Renal cortical epithelial cell (primary cell): ENCODE results near the gene HPCAL1. TPM values are rescaled to one million over a fixed set of nuclear protein-coding genes. Genes with fewer than 3 reads are reported as not detected.

Source experiments
- DNase-seq: peaks from one replicate; pipeline ENCODE4 v3.0.0-alpha.2; 2011; ENCODE audit warnings: low read depth
- total RNA-seq: library from RNA; depleted of rRNA; stranded (reverse); fragments of >200 nt; gene quantifications from 2 replicates; pipeline ENCODE4 v1.2.3, GENCODE V29; 2014

HPCAL1 gene
- total RNA-seq, 1 donor from 2014 or later = 90.2 TPM

DNA sequence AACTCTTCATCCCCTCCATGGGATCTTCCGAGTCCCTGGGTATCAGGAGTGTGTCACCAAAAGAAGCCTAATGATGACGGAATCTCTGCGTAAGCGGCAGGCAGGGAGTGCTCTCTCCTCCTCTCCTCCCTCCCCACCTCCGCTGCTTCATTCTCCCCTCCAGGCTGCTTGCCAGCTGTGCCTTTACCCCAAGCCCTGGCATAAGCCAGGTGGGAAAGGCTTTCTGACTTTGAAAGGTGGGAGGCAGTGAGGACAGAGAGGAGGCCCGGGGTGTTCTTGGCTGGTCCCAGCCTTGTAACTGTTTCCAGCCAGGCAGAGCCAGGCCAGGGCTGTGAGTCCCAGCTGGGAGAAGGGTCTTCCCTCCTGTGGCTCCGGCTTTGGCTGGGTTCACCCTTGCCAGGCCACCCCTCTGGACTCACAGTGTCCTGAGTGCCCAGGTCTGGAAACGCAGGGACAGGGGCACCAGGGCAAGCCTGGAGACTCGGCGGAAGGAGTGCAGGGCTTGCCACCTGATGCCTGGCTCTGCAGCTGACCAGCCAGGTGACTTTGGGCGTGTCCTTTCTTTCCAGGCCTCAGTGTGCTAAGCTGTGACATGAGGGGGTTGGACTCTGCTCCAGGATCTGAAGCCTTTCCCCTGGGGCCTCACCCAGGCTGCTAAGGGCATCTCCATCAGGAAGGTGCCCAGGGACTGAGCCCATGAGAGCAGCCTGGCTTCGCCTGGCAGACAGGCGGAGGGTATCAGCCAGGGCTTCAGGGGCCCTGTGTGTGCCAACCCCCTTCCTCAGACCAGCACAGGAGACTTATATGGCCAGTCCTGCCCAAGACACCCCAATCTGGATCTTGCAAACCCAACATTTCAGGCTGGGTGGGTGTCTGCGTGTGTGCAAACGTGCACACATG is 32.7 kb upstream of the HPCAL1 start:
- no peak for DNase-seq

DNA sequence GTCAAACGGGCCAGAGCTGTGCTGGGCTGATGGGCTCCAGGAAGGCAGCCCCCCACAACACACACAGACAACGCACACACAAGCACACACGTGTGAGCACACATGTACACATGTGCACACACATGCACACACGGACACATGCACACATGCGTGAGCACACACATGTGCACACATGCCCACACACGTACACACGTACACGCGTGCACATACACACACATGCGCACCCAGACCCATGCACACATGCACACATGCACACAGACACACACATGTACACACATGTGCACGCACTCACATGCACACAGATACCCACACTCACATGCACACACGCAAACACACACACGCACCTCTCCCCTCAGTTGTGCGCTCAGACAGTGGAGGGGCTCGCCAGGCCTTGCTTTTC is 31.2 kb upstream of the HPCAL1 start:
- DNase-seq = no peak

DNA sequence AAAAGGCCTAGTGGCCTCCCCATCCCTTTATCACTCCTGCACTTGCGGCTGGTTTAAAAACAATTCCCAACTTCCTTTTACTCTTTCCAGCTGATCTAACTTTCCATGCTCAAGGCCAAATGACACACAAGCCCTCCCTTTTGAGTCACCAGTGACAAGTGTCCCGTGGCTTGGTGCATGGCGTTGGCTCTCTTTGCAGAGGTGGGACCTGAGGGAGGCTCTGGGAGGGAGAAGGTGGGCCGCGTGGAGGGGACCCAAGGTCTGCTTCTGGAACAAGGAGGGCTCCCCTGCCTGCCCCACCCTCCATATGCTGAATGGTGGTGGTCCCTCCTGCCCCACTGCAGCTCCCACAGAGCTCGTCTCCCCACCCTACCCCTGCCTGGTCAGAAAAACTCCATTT is 30.8 kb upstream of the HPCAL1 start:
- DNase-seq = no peak

DNA sequence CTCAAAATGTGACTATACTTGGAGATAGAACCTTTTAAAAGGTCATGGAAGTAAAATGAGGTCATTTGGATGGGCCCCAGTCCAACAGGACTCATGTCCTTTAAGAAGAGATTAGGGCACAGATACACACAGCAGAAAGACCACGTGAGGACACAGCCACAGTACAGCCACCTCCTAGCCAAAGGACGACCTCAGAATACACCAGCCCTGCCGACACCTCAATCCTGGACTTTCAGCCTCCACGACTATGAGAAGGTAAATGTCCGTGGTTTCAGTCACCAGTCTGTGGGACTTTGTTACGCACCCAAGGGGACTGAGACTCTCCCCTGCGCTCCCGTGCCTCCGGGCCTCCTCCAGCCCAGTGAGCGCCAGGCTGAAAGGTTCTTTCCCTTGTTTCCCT is 30.2 kb upstream of the HPCAL1 start:
- DNase-seq = no peak

DNA sequence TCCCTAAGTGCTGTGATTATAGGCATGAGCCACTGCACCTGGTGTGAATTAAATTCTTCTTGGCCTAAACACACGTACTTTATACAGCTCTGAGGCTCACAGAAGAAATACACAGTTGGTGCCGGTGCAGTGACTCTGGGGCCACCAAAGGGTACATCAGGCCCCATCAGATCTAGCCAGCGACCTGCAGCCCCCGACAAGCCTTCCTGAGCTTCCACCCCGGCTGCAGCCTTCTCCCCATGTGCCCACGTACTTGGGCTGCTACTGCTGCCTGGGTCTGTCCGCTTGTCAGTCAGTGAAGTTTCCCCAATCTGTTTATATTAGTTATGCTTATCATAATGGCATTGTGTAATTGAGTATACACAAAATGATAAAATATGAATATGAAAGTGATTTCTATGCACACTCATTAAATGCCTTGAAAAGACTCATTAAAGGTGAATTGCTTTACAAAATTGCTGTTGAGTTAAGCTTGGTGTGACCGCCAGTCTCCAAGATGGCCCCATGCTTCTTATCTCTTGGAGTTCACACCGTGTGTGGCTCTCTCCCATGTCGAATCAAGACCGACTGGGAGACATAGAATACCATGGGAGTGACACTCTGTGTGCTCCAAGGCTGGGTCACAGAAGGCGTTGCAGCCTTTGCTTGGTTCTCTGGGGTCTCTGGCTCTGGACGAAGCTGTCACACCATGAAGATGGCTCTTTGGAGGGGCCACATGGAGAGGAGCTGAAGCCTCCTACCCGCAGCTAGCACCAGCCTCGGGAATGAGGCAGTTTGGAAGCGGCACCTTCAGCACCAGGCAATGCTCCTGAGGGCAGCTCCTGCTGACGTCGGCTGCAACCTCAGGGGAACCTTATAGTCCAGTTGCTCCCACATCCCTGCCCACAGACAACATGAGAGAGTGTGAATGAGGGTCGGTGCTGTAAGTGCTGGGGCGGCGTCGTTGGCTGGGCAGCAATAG is 29.2 kb upstream of the HPCAL1 start:
- DNase-seq = no peak

DNA sequence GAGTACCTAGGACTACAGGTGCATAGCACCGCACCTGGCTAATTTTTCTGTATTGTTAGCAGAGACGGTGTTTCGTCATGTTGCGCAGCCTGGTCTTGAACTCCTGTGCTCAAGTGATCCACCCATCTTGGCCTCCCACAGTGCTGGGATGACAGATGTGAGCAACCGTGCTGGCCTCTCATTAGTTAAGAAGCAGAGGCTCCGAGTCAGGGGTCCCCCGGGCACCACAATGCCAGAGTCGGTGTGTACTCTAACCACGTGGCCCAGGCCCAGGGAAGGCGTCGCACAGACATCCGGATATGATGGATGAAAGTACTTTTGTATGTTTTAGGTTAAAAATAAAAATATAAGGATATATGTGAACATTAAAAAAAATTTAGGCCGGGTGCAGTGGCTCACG is 28.3 kb upstream of the HPCAL1 start:
- no peak for DNase-seq

DNA sequence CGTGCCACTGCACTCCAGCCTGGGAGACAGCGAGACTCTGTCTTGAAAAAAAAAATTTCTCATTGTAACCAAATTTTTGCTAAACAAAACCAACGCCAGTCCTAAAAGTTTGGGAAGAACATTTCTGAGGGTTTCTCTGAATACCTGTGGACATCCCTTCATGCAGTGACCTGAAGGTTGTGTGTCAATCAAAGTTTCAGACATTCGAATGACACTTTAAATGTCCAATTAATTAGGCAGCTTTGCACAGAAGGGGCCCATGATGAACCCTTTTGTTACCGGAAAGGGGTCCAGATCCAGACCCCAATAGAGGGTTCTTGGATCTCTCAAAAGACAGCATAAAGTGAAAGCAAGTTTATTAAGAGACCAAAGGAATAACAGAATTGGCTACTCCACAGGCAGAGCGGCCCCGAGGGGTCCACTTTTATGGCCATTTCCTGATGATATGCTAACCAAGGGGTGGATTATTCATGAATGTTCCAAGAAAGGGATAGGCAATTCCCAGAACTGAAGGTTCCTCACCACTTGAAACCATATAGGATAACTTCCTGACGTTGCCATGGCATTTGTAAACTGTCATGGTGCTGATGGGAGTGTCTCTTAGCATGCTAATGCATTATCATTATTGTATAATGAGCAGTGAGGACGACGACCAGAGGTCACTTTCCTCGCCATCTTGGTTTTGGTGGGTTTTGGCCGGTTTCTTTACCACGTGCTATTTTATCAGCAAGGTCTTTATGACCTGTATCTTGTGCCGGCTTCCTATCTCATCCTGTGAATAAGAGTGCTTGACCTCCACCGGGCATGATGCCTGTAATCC is 27.5 kb upstream of the HPCAL1 start:
- DNase-seq = no peak

DNA sequence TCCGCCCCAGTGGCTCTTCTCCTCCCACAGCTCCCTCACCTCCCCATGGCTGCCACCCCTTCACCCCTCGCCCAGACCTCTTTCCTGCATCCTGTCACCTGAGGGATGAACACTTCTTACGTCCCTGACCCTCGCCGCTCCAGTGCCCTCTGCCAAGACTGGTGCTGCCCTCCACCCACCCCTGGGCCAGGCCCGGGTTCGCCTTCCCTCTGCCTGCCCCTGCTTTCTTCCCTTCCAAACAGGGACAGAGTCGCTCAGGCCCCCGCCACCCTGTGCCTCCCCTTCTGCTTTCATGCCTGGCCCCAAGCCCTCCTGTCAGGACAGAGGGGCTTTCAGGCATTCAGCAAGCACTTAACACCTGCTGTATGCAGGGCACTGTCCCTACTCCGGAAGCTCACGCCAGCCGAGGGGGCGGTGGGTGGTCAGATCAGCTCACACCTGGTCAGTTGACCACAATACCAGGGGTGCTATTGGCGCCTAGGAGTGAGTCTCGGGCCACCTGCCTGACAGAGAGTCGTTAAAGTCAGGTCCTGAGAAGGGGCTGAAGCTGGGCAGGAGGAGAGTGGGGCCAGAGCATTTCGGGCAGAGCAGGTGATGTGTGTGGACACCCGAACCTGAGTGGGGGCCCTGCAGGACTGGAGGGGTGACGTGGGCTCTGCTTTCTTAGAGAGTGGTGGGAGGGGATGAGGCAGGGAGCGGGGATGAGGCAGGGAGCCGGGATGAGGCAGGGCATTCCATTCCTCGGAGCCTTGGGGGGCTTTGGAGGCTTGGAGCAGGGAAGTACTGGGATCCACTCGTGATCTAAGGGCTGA is 26.0 kb upstream of the HPCAL1 start:
- DNase-seq = no peak

DNA sequence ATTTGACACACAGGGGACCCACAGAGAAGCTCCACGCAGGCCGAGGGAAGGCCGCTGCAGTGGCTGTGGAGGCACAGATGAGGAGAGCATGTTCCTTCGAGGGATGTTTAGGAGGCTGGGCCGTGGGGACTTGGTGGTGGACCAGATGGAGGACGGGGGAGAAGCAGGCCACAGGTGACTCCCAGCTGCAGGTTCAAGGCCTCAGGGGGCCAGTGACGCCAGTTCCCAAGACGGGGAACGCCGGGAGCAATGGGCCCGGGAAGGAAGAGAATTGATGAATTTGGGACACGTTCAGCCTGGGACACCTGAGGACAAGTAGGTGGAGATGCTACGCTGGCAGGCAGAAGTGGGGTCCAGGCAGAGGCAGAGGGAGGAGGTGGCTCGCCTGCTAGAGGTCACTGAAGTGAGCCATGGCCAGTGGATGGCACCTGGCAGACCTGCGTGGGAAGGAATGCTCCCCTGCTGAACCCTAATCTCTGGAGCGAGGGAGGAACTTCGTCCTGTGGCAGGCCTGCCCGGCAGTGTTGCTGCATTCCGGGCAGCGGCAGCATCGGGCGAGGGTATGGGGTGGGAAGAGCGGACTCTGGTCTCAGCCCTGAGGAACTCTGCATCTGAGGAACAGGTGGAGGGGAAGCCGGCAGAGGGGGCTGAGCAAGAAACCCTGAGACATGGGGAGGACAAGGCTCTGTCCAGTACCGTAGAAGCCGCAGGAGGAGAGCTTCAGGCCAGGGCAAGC is 25.2 kb upstream of the HPCAL1 start:
- peak; percentile 70 for DNase-seq

DNA sequence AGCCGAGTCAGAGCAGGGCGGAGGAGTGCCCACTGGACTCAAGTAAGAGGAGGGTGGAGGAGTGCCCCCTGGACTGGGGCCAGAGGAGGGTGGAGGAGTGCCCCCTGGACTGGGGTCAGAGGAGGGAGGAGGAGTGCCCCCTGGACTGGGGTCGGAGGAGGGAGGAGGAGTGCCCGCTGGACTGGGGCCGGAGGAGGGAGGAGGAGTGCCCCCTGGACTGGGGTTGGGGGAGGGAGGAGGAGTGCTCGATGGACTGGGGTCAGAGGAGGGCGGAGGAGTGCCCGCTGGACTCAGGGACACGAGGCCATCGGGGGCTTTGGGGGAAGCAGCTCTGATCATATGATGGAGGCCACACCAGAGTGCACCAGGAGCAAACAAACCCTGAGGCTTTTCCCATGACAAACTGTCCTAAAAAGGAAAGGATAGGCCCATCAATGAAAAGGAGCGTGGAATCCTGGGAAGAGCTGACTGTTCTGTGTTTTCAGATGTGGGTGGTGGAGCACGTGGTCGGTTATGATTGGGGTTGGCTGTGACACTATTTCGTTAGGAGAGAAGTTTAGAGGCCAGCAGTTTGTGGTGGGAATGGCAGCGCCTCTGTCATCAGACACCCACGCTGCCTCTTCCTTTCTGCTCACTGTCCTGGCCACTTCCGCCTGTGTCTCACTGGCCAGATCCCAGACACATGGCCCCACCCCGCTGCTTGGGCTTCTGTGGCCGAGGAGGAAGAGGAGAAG is 24.5 kb upstream of the HPCAL1 start:
- DNase-seq = peak; percentile 95

DNA sequence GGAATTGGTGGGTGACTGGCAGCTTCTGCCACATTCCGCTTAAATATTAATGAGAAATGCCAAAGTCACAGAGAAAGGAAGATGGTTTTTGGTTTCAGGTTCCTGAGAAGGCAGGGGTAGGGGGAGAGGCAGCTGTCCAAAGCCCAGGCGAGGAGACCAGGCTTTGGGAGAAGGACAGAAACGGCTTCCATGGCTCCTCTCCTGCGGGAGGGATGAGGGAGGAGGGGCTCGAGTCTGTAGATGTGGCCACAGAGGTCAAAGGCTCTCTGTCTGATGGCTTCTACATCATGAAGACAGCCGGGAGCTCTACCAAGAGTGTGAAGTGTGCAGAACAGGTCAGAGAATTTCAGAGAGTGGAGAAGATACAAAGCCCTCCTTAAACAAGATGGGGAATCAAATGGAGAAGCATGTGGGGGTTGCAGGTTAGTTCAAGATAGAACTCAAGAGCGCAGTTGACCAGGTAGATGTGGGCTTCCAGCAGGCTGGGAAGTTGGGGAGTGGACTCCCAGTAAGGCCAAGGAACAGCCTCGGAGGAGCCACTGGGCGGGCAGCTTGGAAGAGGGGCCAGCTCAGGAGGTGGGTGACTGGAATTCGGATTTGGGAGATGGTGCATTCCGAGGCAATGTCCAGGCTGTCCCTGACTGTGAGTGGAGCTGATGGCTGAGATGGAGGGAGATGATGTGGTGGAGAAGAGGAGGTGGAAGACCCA is 23.8 kb upstream of the HPCAL1 start:
- no peak for DNase-seq

DNA sequence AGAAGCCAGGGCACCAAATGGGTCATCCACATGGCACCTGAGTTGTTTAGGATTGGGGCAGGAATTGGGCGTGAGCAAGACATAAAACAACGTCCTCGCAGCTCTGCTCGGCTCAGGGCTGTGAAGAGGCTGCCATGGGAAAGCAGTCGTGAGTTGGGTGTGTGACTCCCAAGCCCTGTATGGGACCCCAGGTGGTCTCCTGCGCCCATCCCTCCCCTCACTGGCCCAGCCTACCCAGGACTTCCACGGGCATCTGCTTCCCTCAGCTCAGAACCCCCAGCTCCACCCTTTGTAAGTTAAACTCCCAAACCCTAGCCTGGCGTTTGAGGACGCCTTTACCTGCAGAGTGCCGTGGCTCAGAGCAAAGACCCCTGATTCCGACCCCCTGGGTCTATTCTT is 23.2 kb upstream of the HPCAL1 start:
- no peak for DNase-seq

DNA sequence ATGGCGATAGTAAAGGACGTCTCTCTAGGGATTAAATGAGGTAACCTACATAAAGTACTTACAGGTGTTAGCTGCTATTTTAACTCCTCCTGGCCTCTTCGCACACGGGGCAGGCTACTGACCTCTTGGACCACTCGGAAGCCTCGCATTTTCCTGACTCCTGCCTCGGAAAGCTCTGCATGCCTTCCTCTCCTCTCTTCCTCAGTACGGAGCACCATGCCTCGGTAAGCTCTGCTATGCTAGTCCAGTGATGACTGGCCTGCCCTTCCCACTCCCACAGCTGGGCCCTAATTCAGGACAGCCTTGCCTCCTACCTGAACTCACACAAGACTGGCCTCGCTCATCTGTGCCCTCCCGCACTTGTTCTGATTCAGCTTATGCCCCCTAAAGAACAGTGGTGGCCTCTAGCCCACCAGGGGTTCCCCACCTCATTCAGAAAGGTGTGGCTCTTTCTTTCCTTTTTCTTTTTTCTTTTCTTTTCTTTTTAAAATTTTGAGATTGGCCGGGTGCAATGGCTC is 22.7 kb upstream of the HPCAL1 start:
- DNase-seq = no peak

DNA sequence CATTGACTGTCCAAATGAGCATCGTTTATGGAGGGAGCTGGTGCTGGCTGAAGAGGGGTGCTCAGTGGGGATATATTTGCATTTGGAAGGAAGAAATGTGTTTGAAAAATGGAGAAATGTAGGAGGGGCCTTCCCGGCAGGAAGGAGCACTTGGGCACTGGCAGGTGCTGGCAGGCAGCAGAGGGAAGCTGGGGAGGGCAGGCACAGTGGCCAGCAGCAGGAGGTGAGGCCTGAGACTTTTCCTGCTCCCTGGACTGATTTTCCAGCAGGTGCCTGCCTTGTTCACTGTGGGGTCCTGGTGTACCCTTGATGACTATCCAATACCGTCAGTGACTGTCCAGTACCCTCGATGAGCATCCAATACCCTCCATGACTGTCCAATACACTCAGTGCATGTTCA is 20.8 kb upstream of the HPCAL1 start:
- no peak for DNase-seq

DNA sequence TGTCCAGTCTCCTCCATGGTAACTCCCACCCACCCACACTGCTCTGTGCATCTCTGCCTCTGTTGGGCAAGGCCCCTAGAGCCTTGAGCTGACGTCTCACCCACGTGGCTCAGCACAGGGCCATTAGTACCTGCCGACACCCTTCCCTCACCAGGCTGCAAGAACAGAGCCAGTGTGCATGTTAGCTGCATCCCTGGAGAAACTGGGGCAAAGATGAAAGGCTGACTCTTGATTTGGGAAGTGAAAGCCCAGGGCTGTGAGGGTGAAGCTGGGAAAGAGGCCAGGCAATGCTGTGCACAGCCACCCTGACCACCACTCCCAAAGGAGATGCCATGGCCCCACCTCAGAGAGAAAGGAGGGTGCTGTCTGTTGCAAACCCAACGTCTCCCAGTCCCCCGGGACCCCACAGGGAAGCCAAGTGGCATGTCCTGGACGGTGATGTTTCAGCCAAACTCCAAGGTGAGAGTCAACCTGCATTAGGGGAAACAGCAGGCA is 20.0 kb upstream of the HPCAL1 start:
- no peak for DNase-seq

DNA sequence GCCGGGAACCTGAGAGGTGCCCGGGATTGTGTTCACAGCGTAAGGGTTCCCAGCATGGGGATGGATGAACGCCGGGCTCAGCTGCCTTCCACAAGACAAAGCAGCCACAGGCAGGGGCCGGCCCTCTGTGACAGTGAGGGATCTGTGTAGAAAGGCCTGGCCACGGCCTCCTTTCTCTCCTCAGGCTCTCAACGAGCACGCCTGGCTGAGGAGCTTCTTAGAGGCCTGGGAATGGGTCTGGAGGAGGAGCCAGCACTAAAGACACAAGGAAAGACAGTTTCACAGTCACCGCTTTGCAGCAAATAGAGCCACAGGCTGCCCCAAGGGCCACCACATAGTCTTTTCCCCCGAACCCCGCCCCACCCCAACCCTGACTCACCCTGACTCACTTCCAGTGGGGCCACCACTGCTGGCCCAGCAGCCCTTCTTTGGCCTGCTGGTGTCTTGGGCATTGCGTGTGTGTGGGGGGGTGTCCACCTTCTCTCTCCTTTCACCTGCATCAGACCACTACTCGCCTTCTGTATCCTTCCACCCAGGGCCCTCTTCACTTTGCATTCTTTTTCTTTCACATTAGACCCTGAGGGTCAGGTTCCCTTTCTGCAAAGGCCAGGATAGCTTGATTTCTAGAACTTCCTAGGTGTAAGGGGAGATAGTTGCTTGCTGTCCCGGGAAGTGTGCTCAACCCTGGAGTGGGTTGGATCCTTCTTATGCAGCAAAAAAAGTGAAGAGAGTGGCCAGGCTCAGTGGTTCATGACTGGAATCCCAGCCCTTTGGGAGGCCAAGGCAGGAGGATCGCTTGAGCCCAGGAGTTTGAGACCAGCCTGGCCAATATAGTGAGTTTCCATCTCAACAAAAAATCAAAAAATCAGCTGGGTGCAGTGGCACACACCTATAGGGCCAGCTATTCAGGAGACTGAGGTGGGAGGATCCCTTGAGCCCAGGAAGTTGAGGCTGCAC is 19.3 kb upstream of the HPCAL1 start:
- peak; percentile 89 for DNase-seq
